Thyroid gland (tissue), 4 donors: ENCODE results near the gene RIN1. TPM values are rescaled to one million over a fixed set of nuclear protein-coding genes. Genes with fewer than 3 reads are reported as not detected.
"Not testable (repeated sequence)": the region's sequence is repeated elsewhere in the genome, so short reads cannot be mapped to it uniquely, and the experiment has no call there.

ENCODE experiments used
- DNase-seq, 2 donors: peaks; one replicate each; pipeline ENCODE4 v3.0.0-alpha.2; 2019
- H3K27ac ChIP-seq, 3 donors: fragments of 200-600 bp; sonication (generic); 1 replicate in 2 of 3; 2 replicates in 1 of 3; pipeline ENCODE4 v1.5.1; 2016 to 2019; ENCODE audit warnings: mild to moderate bottlenecking in 1 of 3, moderate library complexity in 1 of 3
- H3K27me3 ChIP-seq: fragments of 200-600 bp; sonication (generic); one replicate; pipeline ENCODE4 v1.5.1; 2019
- H3K36me3 ChIP-seq, 2 donors: fragments of 200-600 bp; sonication (generic); one replicate each; pipeline ENCODE4 v1.5.1; 2016 to 2019
- H3K4me1 ChIP-seq, 2 donors: fragments of 200-600 bp; sonication (generic); one replicate each; pipeline ENCODE4 v1.5.1; 2017 to 2019
- H3K4me3 ChIP-seq, 3 donors: fragments of 200-600 bp; sonication (generic); replicated peaks in 1 of 3; 1 replicate in 2 of 3; 2 replicates in 1 of 3; pipeline ENCODE4 v1.5.1; 2016; ENCODE audit warnings: mild to moderate bottlenecking in 1 of 3
- H3K9me3 ChIP-seq: fragments of 200-600 bp; sonication (generic); one replicate; pipeline ENCODE4 v1.5.1; 2017
- CTCF ChIP-seq, 6 experiments: fragments of 200-600 bp in 3 of 6; fragments of 450-650 bp in 3 of 6; sonication (generic) in 3 of 6; IDR thresholded peaks; one replicate each; pipeline ENCODE4 v1.5.1; 2016 to 2019; ENCODE audit warnings: antibody characterized with exemption in 6 of 6, mild to moderate bottlenecking in 2 of 6, inconsistent platforms in 1 of 6, moderate library complexity in 1 of 6
- POLR2A ChIP-seq, 2 donors: fragments of 450-650 bp; IDR thresholded peaks; one replicate each; pipeline ENCODE4 v1.6.1; 2017; ENCODE audit warnings: antibody characterized with exemption in 2 of 2, mild to moderate bottlenecking in 2 of 2, moderate library complexity in 1 of 2
- WGBS, 2 donors: methylation state at CpG; one replicate each; pipeline ENCODE4 v1.1.5; 2017; 5-methylcytosine and 5-hydroxymethylcytosine counted together
- intact Hi-C: fragments of 100-400 bp; cut with DNase I; formaldehyde crosslinking; loops from one replicate; pipeline ENCODE4 v1.15.1; 2023
- total RNA-seq, 4 donors: library from RNA; depleted of rRNA; stranded (reverse); fragments of >200 nt; gene quantifications; one replicate each; pipeline ENCODE4 v1.2.3, GENCODE V29; 2016

RIN1 gene
- total RNA-seq, 4 donors from 2014 or later, result 1.3 to 7.9 (median 2.2) TPM

- 8 to 14% methylated on average over 14 to 22 of the region's 52 CpGs for WGBS, 2 donors
- H3K36me3 ChIP-seq, result no peaks in the 10 kb centered on the region
- H3K4me3 ChIP-seq, result peak overlapping the region in 2 of 3 donors; percentile 11 to 21
- peaks cover 3% of the 10 kb centered on the region for H3K27me3 ChIP-seq
- H3K4me1 ChIP-seq, result peaks cover 6 to 24% of the 10 kb centered on the region in 2 donors
- TF ChIP-seq CTCF (IDR thresholded peaks at IDR 0.05) (no peak), POLR2A (IDR thresholded peaks at IDR 0.05) (peak in 1 of 2 donors; percentile 35)
- no peaks in the 10 kb centered on the region for H3K9me3 ChIP-seq
- DNase-seq, result peak; percentile 94 to 96
- peak overlapping the region; percentile 73 to 76 (median 76) for H3K27ac ChIP-seq
- intact Hi-C loops, result no loop called here
Measured at GRCh38 chr11:66312549-66313320, 23.5 kb downstream of the RIN1 start.

- TF ChIP-seq POLR2A (IDR thresholded peaks at IDR 0.05), result peak in 1 of 2 donors; percentile 60
- peak; percentile 42 to 89 (median 78) for TF ChIP-seq CTCF (IDR thresholded peaks at IDR 0.05)
- H3K4me1 ChIP-seq, result peaks cover 6 to 17% of the 10 kb centered on the region in 2 donors
- peak; percentile 87 to 93 for DNase-seq
- peak overlapping the region; percentile 52 to 76 (median 73) for H3K27ac ChIP-seq
- H3K4me3 ChIP-seq, result peak overlapping the region in 2 of 3 donors; percentile 11 to 21
- intact Hi-C loops, result no loop called here
- no peaks in the 10 kb centered on the region for H3K36me3 ChIP-seq
- H3K9me3 ChIP-seq, result no peaks in the 10 kb centered on the region
- WGBS, 2 donors, result 1% methylated on average over 21 to 25 of the region's 44 CpGs
- peaks cover 3% of the 10 kb centered on the region for H3K27me3 ChIP-seq
Measured at GRCh38 chr11:66311965-66312548, 24.2 kb downstream of the RIN1 start.

DNA sequence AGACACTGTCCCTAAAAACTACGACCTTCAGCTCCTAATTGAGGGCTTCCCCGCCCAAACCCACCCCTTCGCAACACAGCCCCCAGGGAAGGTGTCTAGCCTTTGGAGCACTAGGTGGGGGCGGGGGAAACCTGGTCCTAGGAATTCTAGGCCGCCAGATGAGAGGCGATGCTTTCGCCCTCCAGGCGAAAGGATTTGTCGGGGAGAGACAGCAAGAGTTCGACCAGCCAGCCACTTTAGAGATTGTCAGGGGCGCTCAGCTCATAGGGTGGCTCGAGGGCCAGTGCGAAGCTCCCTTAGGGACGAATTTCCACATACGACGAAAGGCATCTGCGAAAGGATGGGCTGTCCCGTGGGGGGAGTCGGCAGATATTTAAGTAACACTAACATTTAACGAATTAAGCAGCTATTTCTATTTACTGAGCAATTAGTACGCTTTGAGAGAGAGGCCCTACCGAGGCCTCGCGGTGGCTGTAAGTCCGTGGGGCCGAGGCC, 24.7 kb downstream of the RIN1 start:
- no peak for DNase-seq
- Histone ChIP-seq H3K36me3 (no peaks in the 10 kb centered on the region), H3K9me3 (no peaks in the 10 kb centered on the region), H3K27me3 (peaks cover 3% of the 10 kb centered on the region), H3K4me3 (peak overlapping the region in 1 of 3 donors; percentile 21), H3K4me1 (peaks cover 6 to 12% of the 10 kb centered on the region in 2 donors), H3K27ac (peak overlapping the region; percentile 52 to 76 (median 73))
- no peak for TF ChIP-seq CTCF (IDR thresholded peaks at IDR 0.05)
- TF ChIP-seq POLR2A (IDR thresholded peaks at IDR 0.05), result no peak
- intact Hi-C loops, result no loop called here
- 28% methylated on average over 25 of the region's 26 CpGs for WGBS, 2 donors

DNA sequence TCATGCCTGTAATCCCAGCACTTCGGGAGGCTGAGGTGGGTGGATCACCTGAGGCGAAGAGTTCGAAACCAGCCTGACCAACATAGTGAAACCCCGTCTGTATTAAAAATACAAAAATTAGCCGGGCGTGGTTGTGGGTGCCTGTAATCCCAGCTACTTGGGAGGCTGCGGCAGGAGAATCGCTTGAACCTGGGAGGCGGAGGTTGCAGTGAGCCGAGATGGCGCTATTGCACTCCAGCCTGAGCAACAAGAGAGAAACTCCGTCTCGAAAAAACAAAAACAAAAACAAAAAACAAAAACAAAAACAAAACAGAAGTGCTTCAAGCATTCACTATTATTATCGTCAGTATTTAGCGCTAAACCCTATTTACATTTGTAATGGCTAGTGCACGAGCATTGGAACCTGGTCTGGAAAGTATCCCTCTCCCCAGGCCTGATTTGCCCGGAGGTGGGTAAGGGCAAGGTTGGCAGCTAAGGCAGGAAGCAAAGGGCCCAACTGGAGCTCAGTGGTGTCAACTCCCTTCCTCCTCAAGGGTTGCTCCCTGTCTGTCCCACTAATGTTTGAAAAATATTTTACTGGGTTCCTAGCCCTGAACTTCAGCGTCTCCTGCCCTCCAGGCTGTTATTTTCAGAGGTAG, 25.3 kb downstream of the RIN1 start:
- peaks cover 6 to 12% of the 10 kb centered on the region in 2 donors for H3K4me1 ChIP-seq
- H3K9me3 ChIP-seq, intact Hi-C loops, H3K27me3 ChIP-seq, H3K4me3 ChIP-seq, H3K36me3 ChIP-seq, DNase-seq, H3K27ac ChIP-seq: not testable (repeated sequence)
- WGBS, 2 donors, result 79 to 81% methylated on average over 18 of the region's 18 CpGs

DNA sequence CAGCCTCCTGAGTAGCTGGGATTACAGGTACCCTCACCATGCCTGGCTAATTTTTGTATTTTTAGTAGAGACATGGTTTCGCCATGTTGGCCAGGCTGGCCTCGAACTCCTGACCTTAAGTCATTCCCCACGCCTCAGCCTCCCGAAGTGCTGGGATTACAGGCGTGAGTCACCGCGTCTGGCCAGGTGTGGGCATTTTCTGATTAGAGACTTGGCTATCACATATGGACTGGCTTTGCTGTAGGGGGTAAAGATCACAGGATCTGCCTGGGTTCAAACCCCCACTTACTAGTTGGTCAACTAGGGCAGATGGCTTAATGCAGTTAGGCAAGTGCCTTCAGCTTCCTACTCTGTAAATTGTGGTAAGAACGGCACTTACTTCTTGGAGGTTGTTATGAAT, 25.9 kb downstream of the RIN1 start:
- peaks cover 6 to 12% of the 10 kb centered on the region in 2 donors for H3K4me1 ChIP-seq
- no peak overlapping the region for H3K4me3 ChIP-seq
- no peak overlapping the region for H3K27ac ChIP-seq
- no peak for TF ChIP-seq POLR2A (IDR thresholded peaks at IDR 0.05)
- no peak for TF ChIP-seq CTCF (IDR thresholded peaks at IDR 0.05)
- H3K27me3 ChIP-seq, result no peaks in the 10 kb centered on the region
- no peaks in the 10 kb centered on the region for H3K36me3 ChIP-seq
- intact Hi-C loops, result no loop called here
- DNase-seq, result no peak
- WGBS, 2 donors, result 90 to 92% methylated on average over 8 of the region's 8 CpGs
- H3K9me3 ChIP-seq, result no peaks in the 10 kb centered on the region
